Measurements from ENCODE around the gene DPY19L1.
"Not testable (repeated sequence)": the region's sequence is repeated elsewhere in the genome, so short reads cannot be mapped to it uniquely, and the experiment has no call there.

DPY19L1 gene

GRCh38 chr7:35037211-35037525 lies at the start of gene DPY19L1:
TSS of gene DPY19L1 (minus strand) at chr7:35037485. CDS start at chr7:35037394, 91 bp downstream.
- DNase-seq, result no peak

GRCh38 chr7:35079517-35079916 lies 42.2 kb upstream of the DPY19L1 start:
- not testable (repeated sequence) for DNase-seq

GRCh38 chr7:35074008-35074407 lies 36.7 kb upstream of the DPY19L1 start:
- DNase-seq, result not testable (repeated sequence)

DNA sequence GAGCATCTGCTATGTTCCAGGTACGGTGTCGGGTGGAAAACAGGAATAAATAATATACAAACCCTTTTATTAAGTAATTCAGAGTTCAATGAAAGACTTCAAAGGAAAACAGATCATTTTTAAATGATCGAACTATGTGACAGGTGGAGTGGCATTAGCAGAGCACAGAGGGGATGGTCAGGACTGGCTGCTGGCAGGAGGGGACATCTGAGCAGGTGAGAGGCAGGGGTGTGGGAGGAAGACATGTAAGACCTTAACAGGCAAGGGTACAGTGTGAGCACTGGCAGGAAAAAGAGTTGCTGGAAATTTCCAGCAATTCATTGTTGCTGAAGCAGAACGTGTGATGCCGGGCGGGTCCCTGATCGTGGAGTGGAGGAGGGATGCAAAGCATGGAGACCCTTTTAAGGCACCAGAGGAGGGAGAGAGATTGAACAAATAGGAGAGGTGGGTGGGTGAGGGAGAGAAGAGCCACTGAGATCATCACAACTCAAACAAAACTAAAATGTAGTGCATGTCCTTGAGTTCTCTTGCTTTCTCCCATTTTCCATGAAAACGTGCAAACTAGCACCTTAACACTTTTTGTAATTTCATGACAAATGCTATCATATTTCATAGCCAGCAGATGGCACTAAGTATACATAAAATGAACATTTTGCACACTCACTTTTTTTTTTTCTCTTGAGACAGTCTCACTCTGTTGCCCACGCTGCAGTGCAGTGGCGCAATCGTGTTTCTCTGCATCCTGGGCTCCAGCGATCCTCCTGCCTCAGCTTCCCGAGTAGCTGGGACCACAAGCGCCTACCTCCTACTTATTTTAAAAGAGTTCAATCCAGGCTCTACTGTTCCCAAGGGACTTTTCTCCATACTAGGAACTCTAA lies 35.9 kb upstream of the DPY19L1 start:
- peak; percentile 27 to 39 for DNase-seq

DNA sequence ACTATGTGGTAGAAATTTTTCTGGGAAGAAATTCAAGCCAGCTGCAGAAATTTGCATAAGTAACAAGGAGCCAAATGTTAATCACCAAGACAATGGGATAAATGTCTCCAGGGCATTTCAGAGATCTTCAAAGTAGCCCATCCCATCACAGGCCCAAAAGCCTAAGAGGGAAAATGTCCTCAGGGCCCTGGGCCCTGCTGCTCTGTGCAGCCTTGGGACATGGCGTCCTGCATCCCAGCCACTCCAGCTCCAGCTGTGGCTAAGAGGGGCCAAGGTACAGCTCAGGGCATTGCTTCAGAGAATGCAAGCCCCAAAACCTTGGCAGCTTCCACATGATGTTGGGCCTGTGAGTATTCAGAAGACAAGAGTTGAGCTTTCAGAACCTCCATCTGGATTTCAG lies 31.8 kb upstream of the DPY19L1 start:
- not testable (repeated sequence) for DNase-seq

DNA sequence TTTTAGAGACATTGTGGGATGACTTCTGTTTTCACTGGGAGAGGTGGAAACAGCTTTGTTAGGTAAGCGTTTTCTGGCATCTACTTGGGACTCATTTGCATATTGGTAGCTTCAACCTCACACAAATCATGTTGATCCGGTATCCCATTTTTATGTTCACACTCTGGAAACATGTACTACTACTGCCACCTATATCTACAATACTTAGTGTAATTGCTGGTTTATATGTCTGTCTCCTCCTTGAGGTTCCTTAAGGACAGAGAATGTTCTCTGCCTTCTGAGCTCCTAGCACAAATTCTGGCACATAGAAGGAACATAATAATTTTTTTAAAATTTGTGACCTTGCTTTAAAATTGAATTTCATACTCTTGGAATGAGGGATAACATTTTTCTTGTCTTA lies 28.1 kb upstream of the DPY19L1 start:
- not testable (repeated sequence) for DNase-seq

DNA sequence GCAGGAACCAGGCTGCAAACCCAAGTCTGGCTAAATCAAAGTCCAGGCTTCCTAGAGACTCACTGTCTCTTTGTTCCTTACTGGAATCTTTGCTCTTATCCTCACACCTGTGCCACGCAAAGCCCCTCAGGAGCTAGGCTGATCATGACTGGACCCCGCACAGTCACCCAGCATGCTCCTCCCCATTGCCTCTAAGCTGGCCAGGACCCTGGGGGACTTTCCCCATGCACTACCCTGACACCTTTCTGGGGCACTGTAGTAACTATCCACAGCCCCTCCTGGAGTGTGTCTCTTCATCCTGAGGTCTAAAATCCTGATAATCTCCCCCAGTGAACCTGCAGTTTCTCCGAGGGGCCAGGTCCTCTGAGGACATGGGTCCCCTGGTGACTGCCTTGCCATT lies 21.3 kb upstream of the DPY19L1 start:
- not testable (repeated sequence) for DNase-seq

DNA sequence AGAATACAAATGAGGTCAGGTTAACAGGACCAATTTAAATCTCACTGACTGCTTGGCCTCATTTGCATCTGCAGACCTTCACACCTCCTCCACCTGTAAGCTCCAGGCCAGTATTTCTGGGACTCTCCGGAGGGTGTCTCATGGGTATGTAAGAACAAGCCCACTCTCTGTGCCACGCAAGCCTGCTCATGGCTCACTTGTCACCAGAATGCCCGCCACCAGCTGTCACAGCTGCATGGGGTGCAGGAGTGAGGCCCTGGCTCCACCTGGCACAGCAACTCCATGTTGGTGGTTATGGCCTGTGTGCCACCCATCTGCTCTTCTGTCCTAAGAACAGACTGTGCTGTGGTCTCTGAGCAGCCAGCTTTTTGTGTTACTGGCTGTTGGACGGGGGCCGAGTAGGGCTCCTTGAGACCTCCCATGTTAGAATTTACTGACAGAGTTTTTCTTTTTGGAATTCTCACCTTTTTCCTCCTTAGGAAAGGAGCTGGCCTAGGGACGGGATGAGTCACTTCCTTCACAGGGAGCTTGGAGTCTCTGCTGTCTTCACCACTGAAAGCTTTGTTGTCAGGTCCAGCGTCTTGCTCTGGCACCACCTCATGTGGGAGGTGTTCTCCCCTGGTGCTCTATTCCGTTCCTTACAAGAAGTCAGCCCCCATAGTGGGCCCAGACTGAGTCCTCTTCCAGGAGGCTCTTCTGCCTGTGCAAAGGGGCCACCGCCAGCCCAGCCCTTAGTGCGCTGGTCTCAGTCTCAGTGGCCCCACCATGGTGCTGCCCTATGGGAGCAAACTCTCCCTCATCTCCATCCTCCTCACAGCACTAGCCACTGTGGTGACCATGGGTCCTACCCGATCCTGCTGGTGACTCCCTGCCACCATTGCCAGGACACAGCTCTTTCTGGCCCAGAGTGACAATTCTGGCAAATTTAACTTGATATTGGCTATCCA lies 20.5 kb upstream of the DPY19L1 start:
- not testable (repeated sequence) for DNase-seq

GRCh38 chr7:35055733-35056132 lies 18.4 kb upstream of the DPY19L1 start:
- not testable (repeated sequence) for DNase-seq

DNA sequence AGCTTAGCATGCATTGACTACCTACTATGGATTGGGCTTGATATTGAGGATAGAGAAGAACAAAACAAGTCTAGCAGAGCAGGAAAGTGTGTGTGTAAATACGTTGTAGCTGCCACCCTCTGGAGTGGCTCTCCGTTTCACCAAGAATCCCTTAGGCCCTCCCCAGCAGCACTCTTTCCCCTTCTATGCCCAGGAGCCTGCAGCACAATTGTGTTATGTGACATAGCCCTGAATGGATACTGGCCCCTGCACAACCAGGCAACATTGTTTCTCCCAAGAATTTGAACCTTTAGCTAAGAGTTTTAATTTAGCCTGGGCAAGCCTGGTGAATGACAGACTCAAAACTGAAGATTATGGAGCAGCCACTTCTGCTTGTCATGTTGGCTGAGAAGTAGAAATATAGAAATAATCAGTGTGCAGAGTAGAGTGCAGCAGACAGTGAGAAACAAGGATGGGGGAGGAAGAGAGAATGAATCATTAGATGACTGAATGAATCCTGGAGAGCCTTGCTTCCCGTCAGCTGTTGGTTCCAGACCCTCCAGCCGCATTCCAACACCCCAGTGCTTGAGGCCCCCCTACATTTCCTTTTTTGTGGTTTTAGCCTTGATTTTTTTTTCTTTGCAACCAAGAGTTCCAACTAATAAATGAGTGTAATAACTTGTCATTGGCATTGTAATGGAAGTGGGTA lies 16.3 kb upstream of the DPY19L1 start:
- DNase-seq, result not testable (repeated sequence)

GRCh38 chr7:35048390-35048789 lies 11.1 kb upstream of the DPY19L1 start:
- not testable (repeated sequence) for DNase-seq

DNA sequence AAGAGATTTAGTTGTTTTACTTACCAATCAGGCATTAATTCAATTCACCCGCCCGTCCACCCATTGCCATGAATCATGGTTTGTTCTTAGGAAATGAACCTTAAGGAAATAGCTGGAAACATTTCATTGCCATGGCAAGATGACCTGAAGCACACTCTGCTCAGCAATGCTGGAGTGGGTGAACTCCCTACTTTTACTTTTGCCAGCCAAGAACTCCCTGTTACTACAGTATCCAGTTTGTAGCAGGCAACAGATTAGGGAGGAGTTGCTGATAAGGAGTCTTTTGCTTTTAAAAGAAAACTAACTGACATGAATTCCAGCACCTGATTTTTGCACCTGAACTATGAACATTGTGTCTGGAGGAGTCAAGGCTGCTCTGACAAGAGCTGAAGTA lies 10.6 kb upstream of the DPY19L1 start:
- not testable (repeated sequence) for DNase-seq

GRCh38 chr7:35047263-35047911 lies 10.1 kb upstream of the DPY19L1 start:
- DNase-seq, result not testable (repeated sequence)

DNA sequence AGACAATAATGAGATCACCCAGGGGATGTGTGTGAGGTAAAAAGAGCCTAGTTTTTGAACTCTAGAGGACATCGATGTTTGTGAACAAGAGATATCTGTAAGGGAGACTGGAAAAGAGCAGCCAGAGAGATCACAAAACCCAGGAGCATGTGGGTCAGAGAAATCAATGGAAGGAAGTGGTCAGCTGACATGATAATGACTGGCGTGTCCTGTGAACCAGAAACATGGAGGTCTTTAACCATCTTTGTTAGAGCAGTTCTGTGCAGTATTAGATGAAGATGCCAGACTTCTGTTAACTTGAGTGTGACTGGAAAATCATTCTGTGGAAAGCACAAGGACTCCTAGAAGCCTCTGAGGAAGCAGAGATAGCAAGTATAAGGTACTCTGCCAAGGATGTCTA lies 6.0 kb upstream of the DPY19L1 start:
- not testable (repeated sequence) for DNase-seq

DNA sequence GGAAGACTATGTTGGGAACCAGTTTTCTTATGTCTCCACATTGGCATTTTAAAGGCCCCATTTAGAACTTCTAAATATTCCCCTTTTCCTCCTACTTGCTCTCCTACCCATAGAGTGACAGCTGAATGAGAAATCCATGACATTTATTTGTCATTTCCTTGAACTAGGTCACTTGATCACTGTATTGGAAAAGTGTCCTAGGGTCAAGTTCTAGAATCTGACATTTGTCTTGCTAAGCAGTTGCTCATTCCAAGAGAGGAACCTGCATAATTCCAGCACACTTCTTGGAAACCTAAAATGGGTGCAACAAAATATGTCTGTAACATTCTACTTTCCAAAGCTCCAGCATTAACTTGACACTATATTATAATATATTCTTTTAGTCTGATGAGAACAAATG lies 3.6 kb upstream of the DPY19L1 start:
- DNase-seq, result no peak

DNA sequence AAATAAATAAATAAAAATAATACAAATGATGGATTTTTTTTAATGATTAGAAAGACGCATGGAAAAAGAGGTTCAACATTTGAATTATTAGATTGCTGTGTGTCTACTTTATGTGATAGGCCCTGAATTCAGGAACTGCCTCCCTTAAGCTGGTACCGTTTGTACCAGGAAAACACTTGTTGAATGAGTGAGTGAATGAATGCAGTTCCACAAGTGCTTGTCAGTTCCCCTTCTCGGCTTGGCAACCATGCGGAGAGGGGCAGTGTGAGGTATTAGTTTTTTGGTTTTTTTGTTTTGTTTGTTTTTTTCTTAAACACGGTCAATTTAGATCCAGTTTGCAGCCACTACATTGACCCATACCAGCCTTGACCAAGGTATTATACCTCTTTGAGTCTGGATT lies 2.1 kb upstream of the DPY19L1 start:
- DNase-seq, result no peak

DNA sequence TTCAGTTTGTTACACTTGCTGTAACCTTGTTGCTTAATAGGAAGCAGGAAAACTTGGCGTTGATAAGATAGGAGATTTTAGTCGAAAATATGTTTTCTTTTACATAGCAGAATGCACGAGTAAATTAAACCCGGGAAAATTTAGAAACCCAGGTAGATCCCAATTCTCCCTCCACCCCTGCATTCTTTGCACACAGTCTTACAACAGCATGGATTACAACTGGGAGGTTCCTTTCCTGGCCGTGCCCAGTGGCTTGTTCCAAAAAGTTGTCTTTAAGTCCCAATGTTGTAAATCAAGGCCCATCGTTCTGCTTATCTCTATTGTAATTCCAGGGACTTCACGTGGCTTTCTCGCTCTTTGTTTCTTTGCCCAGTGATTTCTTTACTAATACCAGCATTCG lies 1.1 kb upstream of the DPY19L1 start:
- no peak for DNase-seq

DNA sequence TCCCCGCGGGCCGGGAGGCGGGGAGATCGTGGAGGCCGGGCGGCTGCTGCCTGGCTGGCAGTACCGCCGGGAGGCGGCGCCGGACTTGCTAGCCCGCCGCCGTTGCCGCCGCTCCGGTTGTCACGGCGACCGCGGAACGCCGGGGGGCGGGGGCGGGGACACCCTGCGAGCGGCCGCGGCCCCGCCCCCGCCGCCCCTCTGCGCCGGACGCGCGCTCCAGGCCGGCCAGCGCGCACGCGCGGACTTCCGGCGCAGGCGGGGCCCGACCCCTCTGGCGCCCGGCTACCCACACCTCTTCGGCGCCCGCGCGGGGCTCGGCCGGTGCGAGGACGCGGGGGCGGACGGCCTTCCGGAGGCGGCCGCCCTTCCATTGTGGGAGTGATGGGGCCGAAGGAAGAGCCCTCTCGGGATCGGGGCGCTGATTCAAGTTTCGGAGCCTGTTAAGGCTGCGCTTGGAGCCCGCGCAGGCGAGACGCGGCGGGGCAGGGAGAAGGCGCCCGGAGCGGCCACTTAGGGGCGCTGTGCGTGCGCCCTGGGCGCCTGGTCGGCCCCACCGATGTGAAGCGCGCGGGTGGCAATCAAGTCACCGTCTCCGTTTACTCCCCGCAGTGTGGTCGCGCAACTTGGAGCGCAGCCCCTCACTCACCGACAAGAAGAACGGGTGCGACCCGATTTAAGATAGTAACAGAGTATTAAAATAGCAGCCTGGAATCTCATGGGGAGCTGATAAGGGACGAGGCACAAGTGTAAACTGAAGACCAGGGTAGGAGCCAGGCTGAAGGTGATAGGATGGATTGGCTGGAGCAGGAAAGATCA lies 449 bp upstream of the DPY19L1 start:
- DNase-seq, result peak; percentile 70 to 78

DNA sequence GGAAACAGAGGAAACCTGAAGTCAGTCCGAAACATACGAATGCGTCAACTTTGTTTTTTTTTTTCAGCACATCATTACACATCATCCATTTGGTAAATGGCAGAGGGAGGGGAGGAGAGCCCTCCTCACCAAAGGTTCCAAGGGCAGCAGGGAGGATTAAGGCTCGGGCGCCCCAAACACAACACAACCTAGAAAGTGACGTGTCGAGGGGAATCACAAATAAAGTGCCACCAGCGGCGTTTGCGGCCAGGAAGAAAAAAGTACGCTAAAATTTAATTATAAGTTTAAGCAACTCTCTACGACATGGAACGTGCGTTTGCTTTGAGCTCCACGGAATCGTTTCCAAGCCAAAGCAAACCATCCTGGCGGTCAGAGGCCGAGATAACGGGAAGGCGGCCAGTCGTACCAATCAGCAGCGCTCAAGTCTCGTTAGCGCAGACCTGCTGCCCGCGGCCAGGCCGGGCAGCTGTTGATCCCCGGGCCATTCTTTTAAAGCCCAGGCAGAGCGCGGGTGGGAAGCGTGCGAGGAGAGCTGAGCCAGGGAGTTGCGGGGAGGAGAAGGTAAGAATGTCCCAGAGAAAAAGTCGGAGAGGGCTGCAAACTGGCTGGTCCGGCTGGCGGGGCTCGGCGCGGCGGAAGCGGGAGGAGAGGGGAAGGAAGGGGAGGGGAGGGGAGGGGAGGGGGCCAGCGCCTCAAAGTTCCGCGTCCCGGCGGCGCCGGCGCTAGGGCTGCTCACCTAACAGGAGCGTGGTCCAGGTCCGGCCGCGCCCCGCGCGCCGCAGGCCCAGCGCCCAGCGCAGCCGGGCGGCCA lies 719 bp downstream of the DPY19L1 start:
- peak; percentile 38 for DNase-seq

DNA sequence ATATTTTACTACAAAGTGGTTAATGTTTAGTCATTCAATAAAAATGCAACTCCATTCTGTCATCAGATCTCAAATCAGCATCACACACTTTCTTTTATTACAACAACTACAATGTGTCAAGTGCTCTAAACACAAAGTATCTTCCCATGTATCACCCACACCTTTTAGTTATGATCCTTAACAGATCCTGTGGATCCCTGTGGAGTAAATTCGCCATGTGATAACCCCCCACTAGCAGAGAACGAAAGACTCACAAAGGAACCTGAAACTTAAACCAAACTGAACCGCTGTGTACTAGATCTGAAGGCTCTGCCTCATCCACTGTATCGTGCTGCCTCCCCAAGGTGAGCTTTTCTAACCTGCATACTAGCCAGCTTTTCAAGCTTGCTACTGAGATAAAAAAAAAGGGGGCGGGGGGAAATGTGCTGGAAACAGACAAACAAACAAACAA lies 1.7 kb downstream of the DPY19L1 start:
- DNase-seq, result no peak

DNA sequence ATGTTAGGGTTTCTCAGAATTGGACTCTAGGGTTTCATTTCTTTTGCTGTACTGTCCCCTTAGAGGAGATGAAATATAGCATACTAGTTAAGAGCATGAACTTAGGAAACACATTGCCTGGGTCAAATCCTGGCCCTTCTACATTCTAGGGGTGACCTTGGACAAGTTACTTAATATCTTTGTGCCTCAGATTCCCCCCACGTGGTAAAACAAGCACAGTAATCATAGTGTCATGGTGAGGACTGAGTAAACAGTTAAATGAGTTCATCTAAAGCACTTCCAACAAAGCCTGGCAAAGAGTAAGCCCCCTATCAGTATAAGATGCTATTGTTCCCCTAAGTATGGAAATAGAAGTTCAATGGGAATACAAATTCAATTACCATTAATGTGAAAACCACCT lies 5.1 kb downstream of the DPY19L1 start:
- no peak for DNase-seq
